Endothelial cell (in vitro differentiated cells): Measurements from ENCODE around the gene FRG1. TPM values are rescaled to one million over a fixed set of nuclear protein-coding genes. Genes with fewer than 3 reads are reported as not detected.
A peak's percentile ranks its signal among the peaks of the same experiment; 100 is the strongest.
"Not testable (repeated sequence)": the region's sequence is repeated elsewhere in the genome, so short reads cannot be mapped to it uniquely, and the experiment has no call there.

ENCODE experiments used
- DNase-seq: peaks from one replicate; pipeline ENCODE4 v3.0.0; 2021; ENCODE audit warnings: low spot score
- H3K27ac Mint-ChIP-seq: one replicate; pipeline ENCODE4 v1.8.0; 2021; ENCODE audit warnings: mixed read lengths, inconsistent platforms; ENCODE audit not compliant: unreplicated experiment
- H3K27me3 Mint-ChIP-seq: one replicate; pipeline ENCODE4 v1.8.0; 2021; ENCODE audit warnings: mild to moderate bottlenecking, moderate library complexity, mixed read lengths, inconsistent platforms; ENCODE audit not compliant: unreplicated experiment
- H3K36me3 Mint-ChIP-seq: one replicate; pipeline ENCODE4 v1.8.0; 2021; ENCODE audit warnings: mild to moderate bottlenecking, low read depth, mixed read lengths, inconsistent platforms; ENCODE audit not compliant: unreplicated experiment
- H3K4me1 Mint-ChIP-seq: one replicate; pipeline ENCODE4 v1.8.0; 2021; ENCODE audit warnings: mild to moderate bottlenecking, mixed read lengths, inconsistent platforms; ENCODE audit not compliant: unreplicated experiment
- H3K4me3 Mint-ChIP-seq: one replicate; pipeline ENCODE4 v1.8.0; 2021; ENCODE audit warnings: mild to moderate bottlenecking, mixed read lengths, inconsistent platforms; ENCODE audit not compliant: unreplicated experiment
- H3K9me3 Mint-ChIP-seq: one replicate; pipeline ENCODE4 v1.8.0; 2021; ENCODE audit warnings: mixed read lengths, inconsistent platforms; ENCODE audit not compliant: unreplicated experiment
- long read RNA-seq: library from polyadenylated mRNA; unstranded; transcript quantifications from one replicate; pipeline ENCODE4 v2.0.0, GENCODE V29; 2020; ENCODE audit not compliant: unreplicated experiment
- total RNA-seq: library from RNA; stranded (reverse); fragmentation: NEBNext Ultra II Directional; extraction: Animal tissue kit (Norgen Biotek cat#: 25700); gene quantifications from one replicate; pipeline ENCODE4 v1.2.1, GENCODE V29; 2021; ENCODE audit not compliant: unreplicated experiment
- TF ChIP-seq, protein P1 (sequence below): fragments of 200-600 bp; sonication (generic); IDR thresholded peaks from one replicate; pipeline ENCODE4 v1.5.0; 2021; ENCODE audit warnings: antibody characterized with exemption; ENCODE audit not compliant: unreplicated experiment

Gene FRG1
- total RNA-seq = 47.3 TPM
- long read RNA-seq, transcript FRG1-201 (9 exons, 1,074 nt) = major isoform, 17 of 20 reads
- long read RNA-seq, partial matches to known transcripts = 3 of 20 reads
- long read RNA-seq, other reads (novel, unspliced or antisense) = 0 of 20 reads

GRCh38 chr4:189940178-189941004 is at the start of gene FRG1:
TSS of gene FRG1 (plus strand) at chr4:189940872. CDS start at chr4:189941010, 138 bp downstream.
- TF ChIP-seq, protein P1, sequence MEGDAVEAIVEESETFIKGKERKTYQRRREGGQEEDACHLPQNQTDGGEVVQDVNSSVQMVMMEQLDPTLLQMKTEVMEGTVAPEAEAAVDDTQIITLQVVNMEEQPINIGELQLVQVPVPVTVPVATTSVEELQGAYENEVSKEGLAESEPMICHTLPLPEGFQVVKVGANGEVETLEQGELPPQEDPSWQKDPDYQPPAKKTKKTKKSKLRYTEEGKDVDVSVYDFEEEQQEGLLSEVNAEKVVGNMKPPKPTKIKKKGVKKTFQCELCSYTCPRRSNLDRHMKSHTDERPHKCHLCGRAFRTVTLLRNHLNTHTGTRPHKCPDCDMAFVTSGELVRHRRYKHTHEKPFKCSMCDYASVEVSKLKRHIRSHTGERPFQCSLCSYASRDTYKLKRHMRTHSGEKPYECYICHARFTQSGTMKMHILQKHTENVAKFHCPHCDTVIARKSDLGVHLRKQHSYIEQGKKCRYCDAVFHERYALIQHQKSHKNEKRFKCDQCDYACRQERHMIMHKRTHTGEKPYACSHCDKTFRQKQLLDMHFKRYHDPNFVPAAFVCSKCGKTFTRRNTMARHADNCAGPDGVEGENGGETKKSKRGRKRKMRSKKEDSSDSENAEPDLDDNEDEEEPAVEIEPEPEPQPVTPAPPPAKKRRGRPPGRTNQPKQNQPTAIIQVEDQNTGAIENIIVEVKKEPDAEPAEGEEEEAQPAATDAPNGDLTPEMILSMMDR = peak; percentile 71
- H3K36me3 Mint-ChIP-seq = no peaks in the 10 kb centered on the region
- H3K4me1 Mint-ChIP-seq = peaks cover 13% of the 10 kb centered on the region

DNA sequence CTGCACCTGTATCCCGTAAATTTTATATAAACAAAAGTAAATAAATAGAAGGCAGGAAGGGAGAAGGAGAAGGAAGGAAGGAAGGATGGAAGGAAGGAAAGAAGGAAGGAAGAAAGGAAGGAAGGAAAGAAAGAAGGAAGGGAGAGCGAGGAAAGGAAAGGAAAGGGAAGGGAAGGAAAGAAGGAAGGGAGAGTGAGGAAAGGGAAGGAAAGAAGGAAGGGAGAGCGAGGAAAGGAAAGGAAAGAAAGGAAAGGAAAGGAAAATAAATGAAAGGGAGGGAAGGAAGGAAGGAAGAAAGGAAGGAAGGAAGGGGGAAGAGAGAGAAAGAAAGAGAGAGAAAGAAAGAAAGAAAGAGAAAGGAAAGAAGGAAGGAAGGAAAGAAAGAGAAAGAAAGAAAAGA is 43.0 kb upstream of the FRG1 start:
- no peak overlapping the region for H3K4me3 Mint-ChIP-seq
- no peaks in the 10 kb centered on the region for H3K4me1 Mint-ChIP-seq
- H3K27ac Mint-ChIP-seq = no peak overlapping the region
- no peaks in the 10 kb centered on the region for H3K27me3 Mint-ChIP-seq
- peaks cover under 1% of the 10 kb centered on the region for H3K36me3 Mint-ChIP-seq
- H3K9me3 Mint-ChIP-seq = peaks cover 11% of the 10 kb centered on the region
- TF ChIP-seq, protein P1 = no peak
- no peak for DNase-seq

More at GRCh38 chr4:189940178-189941004, at the start of gene FRG1:
- peaks cover 5% of the 10 kb centered on the region for H3K9me3 Mint-ChIP-seq
- H3K4me3 Mint-ChIP-seq = peak within 1 kb of the TSS; percentile 95
- H3K27ac Mint-ChIP-seq = peak within 1 kb of the TSS; percentile 82
- H3K27me3 Mint-ChIP-seq = peaks cover 8% of the 10 kb centered on the region
- DNase-seq = peak; percentile 96

DNA sequence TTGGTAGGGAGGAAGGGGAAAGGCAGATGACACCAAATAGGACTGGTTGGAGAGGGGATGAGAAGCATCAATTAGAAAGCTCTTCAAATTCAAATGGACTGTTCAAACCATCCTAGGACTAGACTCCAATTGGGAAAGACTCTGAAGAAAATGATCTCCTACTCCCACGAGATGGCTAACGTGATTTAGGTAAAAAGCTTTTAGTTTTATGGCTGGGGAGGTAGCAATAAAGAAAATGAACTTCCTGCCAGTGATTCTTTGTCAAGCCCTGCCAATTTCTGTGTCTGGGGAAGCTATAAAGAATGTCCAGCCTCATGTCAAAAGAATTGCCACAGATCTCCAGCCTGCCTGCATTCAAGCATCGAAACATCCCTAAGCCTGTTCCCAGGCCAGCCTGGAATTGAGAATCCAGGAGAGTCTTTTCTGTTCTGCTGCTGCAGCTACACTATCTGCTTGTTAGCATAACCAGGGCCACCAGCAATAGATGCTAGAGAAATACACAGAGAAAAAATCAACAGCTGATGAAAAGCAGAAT is 41.1 kb upstream of the FRG1 start:
- not testable (repeated sequence) for H3K4me1 Mint-ChIP-seq, H3K36me3 Mint-ChIP-seq, H3K4me3 Mint-ChIP-seq, DNase-seq, H3K27me3 Mint-ChIP-seq, H3K27ac Mint-ChIP-seq
- peaks cover 11% of the 10 kb centered on the region for H3K9me3 Mint-ChIP-seq

DNA sequence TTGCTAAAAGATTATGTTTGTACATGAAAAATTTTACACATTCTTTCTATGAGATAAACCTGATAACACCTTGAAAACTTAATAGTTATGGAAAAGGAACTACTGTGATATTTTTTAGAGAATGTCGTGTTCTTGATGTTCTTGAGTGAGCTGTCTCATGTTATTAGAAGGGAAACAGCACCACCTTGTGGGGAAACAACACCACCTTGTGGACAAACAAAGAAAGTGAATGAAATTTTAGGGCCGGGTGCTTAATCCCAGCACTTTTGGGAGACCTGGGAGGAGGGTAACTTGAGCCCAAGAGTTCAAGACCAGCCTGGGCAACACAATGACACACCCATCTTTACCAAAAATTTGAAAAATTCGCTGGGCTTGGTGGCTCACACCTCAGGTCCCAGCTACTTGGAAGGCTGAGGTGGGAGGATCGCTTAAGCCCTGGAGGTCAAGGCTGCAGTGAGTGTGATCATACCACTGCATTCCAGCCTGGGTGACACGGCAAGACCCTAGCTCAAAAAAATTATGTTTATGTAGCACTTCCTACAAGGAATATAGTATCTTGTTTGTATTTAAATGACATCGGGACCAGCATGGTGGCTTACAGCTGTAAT is 36.1 kb upstream of the FRG1 start:
- not testable (repeated sequence) for H3K27me3 Mint-ChIP-seq, H3K36me3 Mint-ChIP-seq, H3K9me3 Mint-ChIP-seq, H3K27ac Mint-ChIP-seq, H3K4me1 Mint-ChIP-seq, H3K4me3 Mint-ChIP-seq
- TF ChIP-seq, protein P1 = peak; percentile 70
- peak; percentile 62 for DNase-seq

DNA sequence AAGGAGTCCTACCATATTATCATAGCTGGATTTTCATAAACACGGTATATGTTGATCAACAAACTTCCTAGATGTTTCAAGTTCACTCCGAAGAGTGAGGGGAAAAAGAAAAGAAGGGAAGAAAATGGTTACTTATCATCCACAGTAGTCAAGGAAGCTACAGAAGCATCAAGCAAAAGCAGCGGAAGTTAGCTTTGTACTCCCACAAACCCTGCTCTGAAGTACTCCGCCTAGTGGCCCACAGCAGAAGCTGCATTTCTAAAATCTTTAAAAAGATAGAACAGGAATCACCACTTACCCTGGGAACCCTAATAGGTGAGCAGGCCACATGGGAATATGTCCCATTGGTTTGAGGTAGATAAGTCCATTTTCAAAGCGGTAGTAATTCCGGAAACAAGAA is 28.5 kb upstream of the FRG1 start:
- no peak for DNase-seq
- no peak overlapping the region for H3K27ac Mint-ChIP-seq
- H3K4me3 Mint-ChIP-seq = no peak overlapping the region
- H3K4me1 Mint-ChIP-seq = no peaks in the 10 kb centered on the region
- H3K9me3 Mint-ChIP-seq = peaks cover 4% of the 10 kb centered on the region
- TF ChIP-seq, protein P1 = peak; percentile 68
- no peaks in the 10 kb centered on the region for H3K27me3 Mint-ChIP-seq
- peaks cover 5% of the 10 kb centered on the region for H3K36me3 Mint-ChIP-seq
